ENCODE measurements around the gene NAA10. TPM values are rescaled to one million over a fixed set of nuclear protein-coding genes. Genes with fewer than 3 reads are reported as not detected.

NAA10 gene
- total RNA-seq, 4 donors from 2014 or later, result 48.0 to 152 (median 73.8) TPM

DNA sequence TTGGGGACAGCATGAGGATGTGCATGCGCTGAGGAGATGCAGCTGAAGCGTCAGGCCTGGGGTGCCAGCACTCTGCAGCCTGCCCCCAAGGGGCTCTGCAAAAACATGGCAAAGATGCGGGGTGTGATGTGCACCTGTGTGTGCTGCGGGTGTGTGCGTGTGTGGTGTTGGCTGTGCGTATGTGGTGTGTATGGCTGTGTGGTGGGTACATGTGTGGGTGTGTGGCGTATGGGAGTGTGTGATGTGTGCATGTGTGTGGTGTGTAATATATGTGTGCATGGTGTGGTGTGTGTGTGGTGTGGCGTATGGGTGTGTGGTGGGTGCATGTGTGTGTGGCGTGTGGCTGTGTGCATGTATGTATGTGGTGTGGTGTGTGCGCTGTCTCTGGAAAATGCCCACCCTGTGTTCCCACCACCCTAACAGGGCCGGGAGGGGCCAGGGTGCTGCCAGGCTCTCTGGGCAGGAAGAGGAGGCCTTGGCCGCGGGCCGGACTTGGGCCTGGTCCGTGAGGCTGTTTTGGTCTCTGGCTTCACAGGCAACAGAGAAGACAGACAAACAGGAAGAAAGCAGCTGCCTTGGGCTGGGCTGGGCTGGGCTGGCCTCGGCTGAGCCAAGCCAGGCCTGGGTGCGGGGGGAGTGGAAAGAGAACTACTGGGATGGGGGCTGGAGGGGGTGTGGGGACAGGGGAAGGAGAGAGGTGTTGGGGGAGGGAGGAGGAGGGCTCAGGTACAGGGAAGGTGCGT is 31.4 kb downstream of the NAA10 start:
- no peaks in the 10 kb centered on the region for H3K27me3 ChIP-seq
- no peak overlapping the region for H3K4me3 ChIP-seq
- peak overlapping the region in 2 of 4 donors; percentile 34 to 61 for H3K27ac ChIP-seq
- 61 to 66% methylated on average over 14 to 18 of the region's 18 CpGs for WGBS, 2 donors
- no peaks in the 10 kb centered on the region for H3K36me3 ChIP-seq
- peak in 1 of 2 donors; percentile 5 for DNase-seq (ENCODE audit: low spot score in 2 of 2)
- H3K9me3 ChIP-seq, result no peaks in the 10 kb centered on the region
- TF ChIP-seq POLR2A (IDR thresholded peaks at IDR 0.05) (no peak), EP300 (IDR thresholded peaks at IDR 0.05) (no peak)
- TF ChIP-seq, protein P1, sequence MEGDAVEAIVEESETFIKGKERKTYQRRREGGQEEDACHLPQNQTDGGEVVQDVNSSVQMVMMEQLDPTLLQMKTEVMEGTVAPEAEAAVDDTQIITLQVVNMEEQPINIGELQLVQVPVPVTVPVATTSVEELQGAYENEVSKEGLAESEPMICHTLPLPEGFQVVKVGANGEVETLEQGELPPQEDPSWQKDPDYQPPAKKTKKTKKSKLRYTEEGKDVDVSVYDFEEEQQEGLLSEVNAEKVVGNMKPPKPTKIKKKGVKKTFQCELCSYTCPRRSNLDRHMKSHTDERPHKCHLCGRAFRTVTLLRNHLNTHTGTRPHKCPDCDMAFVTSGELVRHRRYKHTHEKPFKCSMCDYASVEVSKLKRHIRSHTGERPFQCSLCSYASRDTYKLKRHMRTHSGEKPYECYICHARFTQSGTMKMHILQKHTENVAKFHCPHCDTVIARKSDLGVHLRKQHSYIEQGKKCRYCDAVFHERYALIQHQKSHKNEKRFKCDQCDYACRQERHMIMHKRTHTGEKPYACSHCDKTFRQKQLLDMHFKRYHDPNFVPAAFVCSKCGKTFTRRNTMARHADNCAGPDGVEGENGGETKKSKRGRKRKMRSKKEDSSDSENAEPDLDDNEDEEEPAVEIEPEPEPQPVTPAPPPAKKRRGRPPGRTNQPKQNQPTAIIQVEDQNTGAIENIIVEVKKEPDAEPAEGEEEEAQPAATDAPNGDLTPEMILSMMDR (IDR thresholded peaks at IDR 0.05), result no peak
- peaks cover 0 to 39% (median 6%) of the 10 kb centered on the region in 4 donors for H3K4me1 ChIP-seq

GRCh38 chrX:153902385-153902784 is 32.5 kb downstream of the NAA10 start:
- H3K4me3 ChIP-seq, result no peak overlapping the region
- no peaks in the 10 kb centered on the region for H3K27me3 ChIP-seq
- no peaks in the 10 kb centered on the region for H3K9me3 ChIP-seq
- TF ChIP-seq, protein P1 (IDR thresholded peaks at IDR 0.05), result no peak
- TF ChIP-seq POLR2A (IDR thresholded peaks at IDR 0.05) (no peak), EP300 (IDR thresholded peaks at IDR 0.05) (no peak)
- no peak overlapping the region for H3K27ac ChIP-seq
- no peak for DNase-seq (ENCODE audit: low spot score in 2 of 2)
- WGBS, 2 donors, result 70% methylated on average over 10 of the region's 10 CpGs; no CpG with 5 or more reads in 1 of the 2 donors
- peaks cover 0 to 39% (median 6%) of the 10 kb centered on the region in 4 donors for H3K4me1 ChIP-seq
- no peaks in the 10 kb centered on the region for H3K36me3 ChIP-seq

GRCh38 chrX:153901753-153902140 is 33.1 kb downstream of the NAA10 start:
- H3K27me3 ChIP-seq, result no peaks in the 10 kb centered on the region
- no peak overlapping the region for H3K4me3 ChIP-seq
- no peak overlapping the region for H3K27ac ChIP-seq
- WGBS, 2 donors, result 57 to 59% methylated on average over 8 of the region's 8 CpGs
- peaks cover 0 to 39% (median 6%) of the 10 kb centered on the region in 4 donors for H3K4me1 ChIP-seq
- TF ChIP-seq, protein P1 (IDR thresholded peaks at IDR 0.05), result no peak
- no peak for TF ChIP-seq POLR2A (IDR thresholded peaks at IDR 0.05)
- no peak for TF ChIP-seq EP300 (IDR thresholded peaks at IDR 0.05)
- no peaks in the 10 kb centered on the region for H3K9me3 ChIP-seq
- no peak for DNase-seq (ENCODE audit: low spot score in 2 of 2)
- no peaks in the 10 kb centered on the region for H3K36me3 ChIP-seq

DNA sequence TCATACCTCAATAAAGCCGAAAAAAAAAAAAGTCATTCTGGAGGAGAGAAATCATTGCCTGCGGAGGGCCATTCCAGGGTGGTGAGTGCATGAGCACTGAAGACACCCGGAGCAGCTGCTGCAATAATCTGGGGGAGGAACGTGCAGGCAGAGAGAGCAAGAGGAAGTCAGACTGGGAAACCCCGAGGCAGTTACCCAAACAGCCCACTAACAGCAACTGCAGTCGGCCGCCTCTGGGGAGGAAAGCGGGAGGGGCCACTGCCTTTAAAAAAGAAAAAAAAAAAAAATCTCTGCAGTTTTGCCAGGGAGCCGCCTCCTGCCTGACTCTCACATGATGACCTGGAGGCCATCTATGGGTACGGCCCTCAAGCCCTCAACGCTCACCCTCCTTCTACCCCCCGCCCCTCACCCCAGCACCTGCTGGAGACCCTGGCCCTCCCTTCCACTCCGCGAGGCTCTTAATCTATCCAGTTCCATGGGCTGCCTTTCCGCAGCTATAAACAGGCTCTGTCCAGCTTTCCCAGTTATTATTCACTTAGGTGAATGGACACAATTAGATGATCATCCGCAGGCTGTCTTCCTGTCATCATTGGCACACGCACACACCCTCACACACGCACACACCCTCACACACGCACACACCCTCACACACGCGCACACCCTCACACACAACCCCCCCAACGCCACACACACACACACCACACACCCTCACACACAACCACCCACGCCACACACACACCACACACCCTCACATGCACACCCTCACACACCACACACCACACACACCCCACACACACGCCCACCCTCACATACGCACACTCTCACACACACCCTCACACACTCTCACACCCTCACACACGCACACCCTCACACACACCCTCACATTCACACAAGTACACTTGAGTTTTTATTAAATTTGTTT is 33.7 kb downstream of the NAA10 start:
- H3K4me3 ChIP-seq, result no peak overlapping the region
- peaks cover 0 to 39% (median 6%) of the 10 kb centered on the region in 4 donors for H3K4me1 ChIP-seq
- H3K36me3 ChIP-seq, result no peaks in the 10 kb centered on the region
- H3K27me3 ChIP-seq, result no peaks in the 10 kb centered on the region
- no peaks in the 10 kb centered on the region for H3K9me3 ChIP-seq
- peak in 1 of 2 donors; percentile 28 for DNase-seq (ENCODE audit: low spot score in 2 of 2)
- TF ChIP-seq, protein P1 (IDR thresholded peaks at IDR 0.05), result no peak
- WGBS, 2 donors, result 37 to 54% methylated on average over 16 to 26 of the region's 26 CpGs
- no peak overlapping the region for H3K27ac ChIP-seq

GRCh38 chrX:153897899-153898298 is 36.9 kb downstream of the NAA10 start:
- DNase-seq (ENCODE audit: low spot score in 2 of 2), result no peak
- H3K4me3 ChIP-seq, result no peak overlapping the region
- peaks cover 0 to 3% of the 10 kb centered on the region in 2 donors for H3K27me3 ChIP-seq
- H3K36me3 ChIP-seq, result no peaks in the 10 kb centered on the region
- TF ChIP-seq, protein P1 (IDR thresholded peaks at IDR 0.05), result no peak
- TF ChIP-seq EP300 (IDR thresholded peaks at IDR 0.05) (no peak), POLR2A (IDR thresholded peaks at IDR 0.05) (no peak)
- H3K27ac ChIP-seq, result no peak overlapping the region
- peaks cover 0 to 22% (median 3%) of the 10 kb centered on the region in 4 donors for H3K4me1 ChIP-seq
- no peaks in the 10 kb centered on the region for H3K9me3 ChIP-seq

Measured in tibial nerve (tissue), 4 donors.